Testis (tissue), 2 donors: ENCODE measurements around the gene COASY.

ENCODE experiments used
- POLR2A ChIP-seq: fragments of 450-650 bp; IDR thresholded peaks from one replicate; pipeline ENCODE4 v1.6.1; 2017; ENCODE audit warnings: antibody characterized with exemption, mild to moderate bottlenecking, moderate library complexity
- TF ChIP-seq, protein P1 (sequence below), 3 experiments: fragments of 450-650 bp in 2 of 3; fragments of 200-600 bp in 1 of 3; sonication (generic) in 1 of 3; IDR thresholded peaks; one replicate each; pipeline ENCODE4 v1.5.1; 2016 to 2019; ENCODE audit warnings: antibody characterized with exemption in 3 of 3, mild to moderate bottlenecking in 2 of 3, moderate library complexity in 1 of 3

DNA sequence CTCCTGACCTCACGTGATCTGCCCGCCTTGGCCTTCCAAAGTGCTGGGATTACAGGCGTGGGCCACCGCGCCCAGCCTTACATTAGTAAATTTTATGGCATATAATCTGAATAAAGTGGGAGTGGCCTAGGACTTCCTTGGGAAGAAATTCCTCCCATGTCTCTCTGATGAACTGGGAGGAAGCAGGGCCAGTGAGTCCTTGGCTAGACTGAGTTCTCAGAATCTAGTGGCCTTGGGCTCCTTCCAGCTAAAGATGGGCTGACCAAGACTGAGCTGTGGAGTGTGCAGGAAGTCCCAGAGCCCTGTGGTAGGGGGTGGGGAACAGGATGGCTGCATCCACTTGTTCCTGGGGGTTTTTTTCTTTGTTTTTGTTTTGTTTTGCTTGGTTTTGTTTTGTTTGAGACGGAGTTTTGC, 35.9 kb upstream of the COASY start:
- TF ChIP-seq, protein P1, sequence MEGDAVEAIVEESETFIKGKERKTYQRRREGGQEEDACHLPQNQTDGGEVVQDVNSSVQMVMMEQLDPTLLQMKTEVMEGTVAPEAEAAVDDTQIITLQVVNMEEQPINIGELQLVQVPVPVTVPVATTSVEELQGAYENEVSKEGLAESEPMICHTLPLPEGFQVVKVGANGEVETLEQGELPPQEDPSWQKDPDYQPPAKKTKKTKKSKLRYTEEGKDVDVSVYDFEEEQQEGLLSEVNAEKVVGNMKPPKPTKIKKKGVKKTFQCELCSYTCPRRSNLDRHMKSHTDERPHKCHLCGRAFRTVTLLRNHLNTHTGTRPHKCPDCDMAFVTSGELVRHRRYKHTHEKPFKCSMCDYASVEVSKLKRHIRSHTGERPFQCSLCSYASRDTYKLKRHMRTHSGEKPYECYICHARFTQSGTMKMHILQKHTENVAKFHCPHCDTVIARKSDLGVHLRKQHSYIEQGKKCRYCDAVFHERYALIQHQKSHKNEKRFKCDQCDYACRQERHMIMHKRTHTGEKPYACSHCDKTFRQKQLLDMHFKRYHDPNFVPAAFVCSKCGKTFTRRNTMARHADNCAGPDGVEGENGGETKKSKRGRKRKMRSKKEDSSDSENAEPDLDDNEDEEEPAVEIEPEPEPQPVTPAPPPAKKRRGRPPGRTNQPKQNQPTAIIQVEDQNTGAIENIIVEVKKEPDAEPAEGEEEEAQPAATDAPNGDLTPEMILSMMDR (IDR thresholded peaks at IDR 0.05) = no peak
- no peak for TF ChIP-seq POLR2A
